Mesenchymal stem cell (in vitro differentiated cells and primary cell): ENCODE measurements around the gene U2AF2.
A peak's percentile ranks its signal among the peaks of the same experiment; 100 is the strongest.

Experiments
- DNase-seq: peaks from one replicate; pipeline ENCODE4 v3.0.0-alpha.2; 2013
- H2AFZ ChIP-seq: one replicate; pipeline ENCODE4 v1.6.1; 2013; ENCODE audit warnings: low read depth, mild to moderate bottlenecking, control low read depth, inconsistent platforms, low read length, moderate library complexity
- H2AK5ac ChIP-seq: 2 replicates; pipeline ENCODE4 v1.6.1; 2013; ENCODE audit warnings: low read length, moderate library complexity, mild to moderate bottlenecking, inconsistent platforms; ENCODE audit not compliant: severe bottlenecking
- H2BK120ac ChIP-seq: one replicate; pipeline ENCODE4 v1.6.1; 2013; ENCODE audit warnings: low read depth, mild to moderate bottlenecking, inconsistent platforms, low read length, moderate library complexity
- H2BK12ac ChIP-seq, 2 experiments: one replicate each; pipeline ENCODE4 v1.6.1; 2013; ENCODE audit warnings: inconsistent platforms in 2 of 2, low read length in 2 of 2, mild to moderate bottlenecking in 2 of 2, moderate library complexity in 2 of 2, control low read depth in 1 of 2
- H2BK15ac ChIP-seq: one replicate; pipeline ENCODE4 v1.6.1; 2013; ENCODE audit warnings: mild to moderate bottlenecking, low read depth, inconsistent platforms; ENCODE audit not compliant: poor library complexity, severe bottlenecking
- H2BK5ac ChIP-seq: 2 replicates; pipeline ENCODE4 v1.6.1; 2013; ENCODE audit warnings: low read depth, mild to moderate bottlenecking, low read length, control low read depth, inconsistent platforms; ENCODE audit not compliant: poor library complexity, severe bottlenecking
- H3K14ac ChIP-seq, 2 experiments: one replicate each; pipeline ENCODE4 v1.6.1; 2013; ENCODE audit warnings: inconsistent platforms in 2 of 2, low read length in 2 of 2, control low read depth in 1 of 2, mild to moderate bottlenecking in 1 of 2, moderate library complexity in 1 of 2
- H3K18ac ChIP-seq, 2 experiments: one replicate each; pipeline ENCODE4 v1.6.1; 2013; ENCODE audit warnings: inconsistent platforms in 2 of 2, low read length in 2 of 2, control low read depth in 1 of 2, low read depth in 1 of 2, mild to moderate bottlenecking in 1 of 2
- H3K23ac ChIP-seq, 2 experiments: one replicate each; pipeline ENCODE4 v1.6.1; 2013; ENCODE audit warnings: inconsistent platforms in 2 of 2, low read length in 2 of 2, mild to moderate bottlenecking in 2 of 2, moderate library complexity in 2 of 2, control low read depth in 1 of 2
- H3K27ac ChIP-seq: 2 replicates; pipeline ENCODE4 v1.5.1; 2013; ENCODE audit warnings: mild to moderate bottlenecking, moderate library complexity, low read length, control low read depth, inconsistent platforms; ENCODE audit not compliant: poor library complexity, severe bottlenecking
- H3K27me3 ChIP-seq, 2 experiments: 2 replicates each; pipeline versions ENCODE4 v1.6.1 to v1.7.0; 2013; ENCODE audit warnings: low read length in 2 of 2, mild to moderate bottlenecking in 2 of 2, moderate library complexity in 2 of 2, control low read depth in 1 of 2, inconsistent platforms in 1 of 2; ENCODE audit not compliant: control insufficient read depth in 1 of 2, insufficient read depth in 1 of 2
- H3K36me3 ChIP-seq, 2 experiments: 2 replicates each; pipeline versions ENCODE4 v1.6.1 to v1.7.0; 2013; ENCODE audit warnings: low read length in 2 of 2, control low read depth in 1 of 2, inconsistent platforms in 1 of 2, low read depth in 1 of 2, mild to moderate bottlenecking in 1 of 2; ENCODE audit not compliant: insufficient read depth in 2 of 2, control insufficient read depth in 1 of 2
- H3K4ac ChIP-seq, 2 experiments: one replicate each; pipeline ENCODE4 v1.6.1; 2013; ENCODE audit warnings: inconsistent platforms in 2 of 2, low read length in 2 of 2, mild to moderate bottlenecking in 2 of 2, moderate library complexity in 2 of 2, control low read depth in 1 of 2, low read depth in 1 of 2
- H3K4me1 ChIP-seq: 2 replicates; pipeline ENCODE4 v1.6.1; 2013; ENCODE audit warnings: low read depth, low read length, control low read depth; ENCODE audit not compliant: control insufficient read depth, insufficient read depth
- H3K4me2 ChIP-seq: 2 replicates; pipeline ENCODE4 v1.6.1; 2013; ENCODE audit warnings: low read length, mild to moderate bottlenecking, inconsistent platforms; ENCODE audit not compliant: poor library complexity, severe bottlenecking
- H3K4me3 ChIP-seq, 2 experiments: 2 replicates each; pipeline versions ENCODE4 v1.5.1 to v1.7.0; 2013; ENCODE audit warnings: low read length in 2 of 2, mild to moderate bottlenecking in 2 of 2, control low read depth in 1 of 2, low read depth in 1 of 2; ENCODE audit not compliant: insufficient read depth in 1 of 2
- H3K79me1 ChIP-seq: replicated peaks from 2 replicates; pipeline ENCODE4 v1.6.1; 2013; ENCODE audit warnings: mild to moderate bottlenecking, control low read depth, low read length, inconsistent platforms; ENCODE audit not compliant: poor library complexity, severe bottlenecking
- H3K9ac ChIP-seq: 2 replicates; pipeline ENCODE4 v1.7.0; 2013; ENCODE audit warnings: mild to moderate bottlenecking, low read length, moderate library complexity
- H3K9me3 ChIP-seq: 2 replicates; pipeline ENCODE4 v1.7.0; 2013; ENCODE audit warnings: mild to moderate bottlenecking, low read length; ENCODE audit not compliant: control insufficient read depth
- H4K8ac ChIP-seq: one replicate; pipeline ENCODE4 v1.6.1; 2013; ENCODE audit warnings: inconsistent platforms, mild to moderate bottlenecking, low read length, moderate library complexity
- H4K91ac ChIP-seq: one replicate; pipeline ENCODE4 v1.6.1; 2013; ENCODE audit warnings: mild to moderate bottlenecking, low read length, inconsistent platforms
- WGBS: methylation state at CpG from one replicate; pipeline ENCODE4 v1.1.7; 2013; ENCODE audit warnings: mixed read lengths; 5-methylcytosine and 5-hydroxymethylcytosine counted together

U2AF2 gene

DNA sequence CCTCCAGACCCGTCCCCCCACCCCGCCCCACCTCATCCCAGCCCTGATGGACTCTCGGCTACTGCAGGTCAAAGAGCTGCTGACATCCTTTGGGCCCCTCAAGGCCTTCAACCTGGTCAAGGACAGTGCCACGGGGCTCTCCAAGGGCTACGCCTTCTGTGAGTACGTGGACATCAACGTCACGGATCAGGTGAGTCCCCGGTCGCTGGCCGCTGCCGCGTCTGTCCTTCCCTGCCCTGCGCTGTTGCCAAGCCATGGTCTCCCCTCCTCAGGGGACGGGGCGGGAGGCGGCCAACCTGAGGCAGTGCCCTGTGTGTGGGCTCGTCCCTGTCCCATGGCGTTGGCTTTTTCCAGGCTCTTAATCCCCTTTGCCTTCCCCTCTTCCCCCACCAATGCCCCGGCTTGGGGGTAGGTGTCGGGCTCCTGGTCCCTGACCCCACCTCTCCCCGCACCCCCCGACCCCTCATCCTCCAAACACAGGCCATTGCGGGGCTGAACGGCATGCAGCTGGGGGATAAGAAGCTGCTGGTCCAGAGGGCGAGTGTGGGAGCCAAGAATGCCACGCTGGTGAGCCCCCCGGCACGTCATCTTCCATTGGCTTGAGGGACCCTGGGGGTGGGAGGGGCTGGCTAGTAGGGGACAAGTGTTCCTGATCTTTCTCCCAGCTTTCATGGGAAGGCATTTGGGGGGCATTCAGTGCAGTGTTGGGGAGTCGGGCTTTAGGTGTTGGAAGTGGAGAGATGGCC, 13.9 kb downstream of the U2AF2 start:
- Histone ChIP-seq H2BK12ac (no peak overlapping the region), H3K4me3 (no peak overlapping the region), H4K8ac (no peak overlapping the region), H3K79me1 (peaks cover 10% of the 10 kb centered on the region), H3K9ac (no peak overlapping the region), H2AFZ (no peak overlapping the region), H3K36me3 (peaks cover 76 to 80% of the 10 kb centered on the region in 2 experiments), H4K91ac (no peak overlapping the region), H3K4ac (no peak overlapping the region), H3K4me2 (no peak overlapping the region), H3K23ac (no peak overlapping the region), H3K18ac (no peak overlapping the region), H2BK5ac (no peak overlapping the region), H3K4me1 (peaks cover 31% of the 10 kb centered on the region), H3K14ac (no peak overlapping the region), H2BK120ac (no peak overlapping the region), H2AK5ac (no peak overlapping the region), H3K9me3 (no peaks in the 10 kb centered on the region), H2BK15ac (no peak overlapping the region), H3K27ac (no peak overlapping the region), H3K27me3 (no peaks in the 10 kb centered on the region)
- no peak for DNase-seq
- WGBS = 95% methylated on average over 29 of the region's 30 CpGs

DNA sequence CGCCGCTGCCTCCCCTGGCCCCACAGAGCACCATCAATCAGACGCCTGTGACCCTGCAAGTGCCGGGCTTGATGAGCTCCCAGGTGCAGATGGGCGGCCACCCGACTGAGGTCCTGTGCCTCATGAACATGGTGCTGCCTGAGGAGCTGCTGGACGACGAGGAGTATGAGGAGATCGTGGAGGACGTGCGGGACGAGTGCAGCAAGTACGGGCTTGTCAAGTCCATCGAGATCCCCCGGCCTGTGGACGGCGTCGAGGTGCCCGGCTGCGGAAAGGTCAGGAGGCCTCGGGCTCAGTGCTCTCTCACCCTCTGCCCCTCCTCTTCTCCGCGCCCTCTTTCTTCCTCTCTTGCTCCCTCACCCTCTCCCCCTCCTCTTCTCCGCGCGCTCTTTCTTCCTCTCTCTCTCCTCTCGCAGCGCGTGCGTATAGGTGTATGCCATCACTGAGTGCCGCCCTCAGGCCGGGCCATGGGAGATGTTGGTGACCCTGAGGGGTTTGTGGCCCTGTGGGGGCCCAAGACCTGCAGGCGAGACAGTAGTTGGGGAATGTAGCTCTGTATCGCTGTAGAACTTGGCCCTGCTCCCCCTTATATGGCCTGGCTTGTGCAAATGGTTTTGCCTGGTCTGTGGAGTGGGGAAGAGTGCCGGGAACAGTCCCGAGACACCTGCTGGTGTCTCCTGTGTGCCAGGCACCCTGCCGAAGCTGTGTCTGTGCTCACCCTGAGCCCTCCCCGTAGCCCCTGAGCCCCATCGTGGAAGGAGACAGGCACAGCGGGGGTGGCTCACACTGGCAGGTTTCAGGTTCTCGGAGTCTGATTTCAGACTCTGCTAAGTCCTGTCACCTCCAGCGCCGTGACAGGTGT, 14.8 kb downstream of the U2AF2 start:
- H3K9me3 ChIP-seq = no peaks in the 10 kb centered on the region
- H3K27me3 ChIP-seq = no peaks in the 10 kb centered on the region
- no peak overlapping the region for H3K4me2 ChIP-seq
- WGBS = 93% methylated on average over 26 of the region's 43 CpGs
- H2BK120ac ChIP-seq = no peak overlapping the region
- no peak overlapping the region for H2BK15ac ChIP-seq
- DNase-seq = no peak
- H2AK5ac ChIP-seq = no peak overlapping the region
- no peak overlapping the region for H3K23ac ChIP-seq
- no peak overlapping the region for H3K18ac ChIP-seq
- H3K9ac ChIP-seq = no peak overlapping the region
- H3K27ac ChIP-seq = no peak overlapping the region
- peaks cover 7% of the 10 kb centered on the region for H3K79me1 ChIP-seq
- no peak overlapping the region for H3K4ac ChIP-seq
- no peak overlapping the region for H4K91ac ChIP-seq
- H2AFZ ChIP-seq = no peak overlapping the region
- no peak overlapping the region for H2BK12ac ChIP-seq
- no peak overlapping the region for H3K4me3 ChIP-seq
- H2BK5ac ChIP-seq = no peak overlapping the region
- H3K14ac ChIP-seq = no peak overlapping the region
- no peak overlapping the region for H4K8ac ChIP-seq
- peaks cover 71 to 80% of the 10 kb centered on the region in 2 experiments for H3K36me3 ChIP-seq
- H3K4me1 ChIP-seq = peaks cover 34% of the 10 kb centered on the region

DNA sequence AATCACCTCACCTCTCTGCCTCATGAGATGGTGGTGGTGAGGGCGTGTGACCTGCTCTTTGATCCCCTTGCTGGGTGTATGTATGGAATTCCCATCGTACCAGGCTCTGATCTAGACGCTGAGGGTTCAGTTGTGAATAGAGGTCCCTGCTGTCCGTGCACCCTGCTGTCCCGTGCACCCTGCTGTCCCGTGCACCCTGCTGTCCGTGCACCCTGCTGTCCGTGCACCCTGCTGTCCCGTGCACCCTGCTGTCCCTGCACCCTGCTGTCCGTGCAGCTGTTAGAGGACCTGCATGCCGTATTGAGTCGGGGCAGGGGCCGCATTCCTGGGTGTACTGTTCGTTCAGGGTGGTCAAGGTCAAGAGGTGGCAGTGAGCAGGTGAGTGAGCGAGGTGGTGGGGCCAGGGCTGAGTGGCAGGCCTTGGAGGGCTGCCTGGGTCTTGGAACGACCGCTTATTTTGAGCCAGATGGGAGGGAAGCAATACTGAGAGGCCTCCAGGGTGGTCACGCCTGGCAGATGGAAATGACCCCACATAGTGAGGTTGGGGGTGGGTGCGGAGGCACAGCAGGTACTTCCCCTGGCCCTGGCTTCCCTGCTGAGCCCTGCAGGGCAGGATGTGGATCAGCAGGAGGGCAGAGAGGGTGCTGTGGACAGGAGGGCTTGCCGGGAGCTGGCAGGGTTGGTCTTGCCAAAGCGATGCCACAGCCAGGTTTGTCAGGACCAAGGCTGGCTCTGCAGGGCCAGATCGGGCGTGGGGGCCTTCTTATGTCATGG, 15.6 kb downstream of the U2AF2 start:
- peak overlapping the region in 1 of 2 experiments; percentile 2 for H3K23ac ChIP-seq

More for the DNA sequence above, 15.6 kb downstream of the U2AF2 start:
- DNase-seq = no peak
- Histone ChIP-seq H3K27me3 (no peaks in the 10 kb centered on the region), H3K9me3 (no peaks in the 10 kb centered on the region), H3K14ac (peak overlapping the region in 1 of 2 experiments; percentile 53), H3K4ac (no peak overlapping the region), H4K8ac (no peak overlapping the region), H2BK120ac (no peak overlapping the region), H3K4me2 (no peak overlapping the region), H3K4me3 (peak overlapping the region in 1 of 2 experiments; percentile 5), H2AK5ac (no peak overlapping the region), H3K27ac (peak overlapping the region; percentile 47), H4K91ac (peak overlapping the region; percentile 22), H2BK15ac (no peak overlapping the region), H3K18ac (peak overlapping the region in 1 of 2 experiments; percentile 42), H2BK5ac (no peak overlapping the region), H3K36me3 (peaks cover 66 to 74% of the 10 kb centered on the region in 2 experiments), H2AFZ (no peak overlapping the region), H3K4me1 (peaks cover 34% of the 10 kb centered on the region), H2BK12ac (no peak overlapping the region), H3K9ac (no peak overlapping the region), H3K79me1 (peaks cover 7% of the 10 kb centered on the region)
- 90% methylated on average over 23 of the region's 23 CpGs for WGBS
